ENCODE results near the gene WEE2. TPM values are rescaled to one million over a fixed set of nuclear protein-coding genes. Genes with fewer than 3 reads are reported as not detected.

WEE2 gene
- total and polyA plus RNA-seq, 12 donors = 0.03 to 0.09 (median 0.06) TPM; not detected in 9

- no peaks in the 10 kb centered on the region for H3K36me3 ChIP-seq (replicated peaks in 1 of 2)
- 15 to 27% (median 16%) methylated on average over 13 to 20 of the region's 20 CpGs for WGBS, 4 donors
- intact Hi-C loops (cut with DNase I) = no loop called here
- TF ChIP-seq POLR2A (IDR thresholded peaks at IDR 0.05) (no peak), CTCF (IDR thresholded peaks at IDR 0.05) (no peak)
- peak overlapping the region in 3 of 5 donors; percentile 66 to 83 (median 82) for H3K27ac ChIP-seq
- H3K9me3 ChIP-seq (replicated peaks in 1 of 3) = no peaks in the 10 kb centered on the region
- no peaks in the 10 kb centered on the region for H3K27me3 ChIP-seq
- H3K4me1 ChIP-seq (replicated peaks in 1 of 2) = peaks cover 3 to 23% of the 10 kb centered on the region in 2 donors
- peak overlapping the region in 2 of 4 donors; percentile 67 to 74 for H3K4me3 ChIP-seq
- DNase-seq = peak in 1 of 7 donors; percentile 8
Observed at GRCh38 chr7:141700848-141701371, 7.2 kb upstream of the WEE2 start.

GRCh38 chr7:141701489-141702046, 6.6 kb upstream of the WEE2 start:
- Histone ChIP-seq H3K4me1 (replicated peaks in 1 of 2) (peaks cover 3 to 23% of the 10 kb centered on the region in 2 donors), H3K27ac (peak overlapping the region in 4 of 5 donors; percentile 58 to 83 (median 74)), H3K36me3 (replicated peaks in 1 of 2) (no peaks in the 10 kb centered on the region), H3K4me3 (peak overlapping the region; percentile 27 to 74 (median 62)), H3K9me3 (replicated peaks in 1 of 3) (no peaks in the 10 kb centered on the region), H3K27me3 (no peaks in the 10 kb centered on the region)
- intact Hi-C loops (cut with DNase I) = no loop called here
- WGBS, 4 donors = 0 to 1% (median 0%) methylated on average over 2 to 59 of the region's 59 CpGs
- no peak for TF ChIP-seq POLR2A (IDR thresholded peaks at IDR 0.05)
- TF ChIP-seq CTCF (IDR thresholded peaks at IDR 0.05) = no peak
- peak; percentile 37 to 63 (median 50) for DNase-seq

- DNase-seq = peak; percentile 31 to 60 (median 53)
Observed at GRCh38 chr7:141702047-141702567, 6.0 kb upstream of the WEE2 start, which contains the start of gene DENND11. Gene DENND11, minus strand, starts transcription at chr7:141702166. Its CDS starts 13 bp downstream, at chr7:141702153.

More at GRCh38 chr7:141702047-141702567, 6.0 kb upstream of the WEE2 start, which contains the start of gene DENND11:
- Histone ChIP-seq H3K27ac (peak within 1 kb of the TSS in 4 of 5 donors; percentile 58 to 83 (median 74)), H3K27me3 (no peaks in the 10 kb centered on the region), H3K36me3 (replicated peaks in 1 of 2) (no peaks in the 10 kb centered on the region), H3K4me1 (replicated peaks in 1 of 2) (peaks cover 3 to 23% of the 10 kb centered on the region in 2 donors), H3K9me3 (replicated peaks in 1 of 3) (no peaks in the 10 kb centered on the region), H3K4me3 (peak within 1 kb of the TSS; percentile 27 to 74 (median 62))
- TF ChIP-seq POLR2A (IDR thresholded peaks at IDR 0.05) (no peak), CTCF (IDR thresholded peaks at IDR 0.05) (no peak)
- WGBS, 4 donors = 0 to 1% (median 0%) methylated on average over 2 to 62 of the region's 62 CpGs
- intact Hi-C loops (cut with DNase I) = no loop called here
